Activated T-cell treated with anti-CD3 and anti-CD28 coated beads for 1 hour (primary cell): Measurements from ENCODE around the gene DDAH1.
"Not testable (repeated sequence)": the region's sequence is repeated elsewhere in the genome, so short reads cannot be mapped to it uniquely, and the experiment has no call there.

ENCODE experiments used
- DNase-seq: peaks from one replicate; pipeline ENCODE4 v3.0.0-alpha.2; 2020; ENCODE audit warnings: low read depth

The DDAH1 gene

GRCh38 chr1:85359874-85360721 is 104.9 kb downstream of the DDAH1 start:
- DNase-seq, result no peak

GRCh38 chr1:85358702-85359438 is 106.1 kb downstream of the DDAH1 start:
- DNase-seq, result no peak

DNA sequence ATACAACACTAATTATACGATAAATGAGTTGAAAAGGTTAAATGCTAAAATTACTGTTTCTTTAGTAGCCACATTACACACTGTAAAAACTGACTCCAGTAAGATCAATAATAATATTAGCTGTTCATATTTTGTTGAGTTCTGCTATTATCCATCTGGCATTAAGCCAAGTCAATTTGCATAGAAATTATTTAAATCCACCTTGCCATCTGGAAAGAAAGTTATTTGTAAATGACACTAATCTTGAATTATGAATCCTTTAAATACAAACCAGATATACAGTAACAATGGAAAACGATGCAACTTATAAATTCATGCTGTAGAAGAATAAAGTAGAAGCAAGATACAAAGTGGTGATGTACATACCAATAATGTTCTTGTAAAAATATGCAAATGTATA is 107.1 kb downstream of the DDAH1 start:
- DNase-seq, result no peak

DNA sequence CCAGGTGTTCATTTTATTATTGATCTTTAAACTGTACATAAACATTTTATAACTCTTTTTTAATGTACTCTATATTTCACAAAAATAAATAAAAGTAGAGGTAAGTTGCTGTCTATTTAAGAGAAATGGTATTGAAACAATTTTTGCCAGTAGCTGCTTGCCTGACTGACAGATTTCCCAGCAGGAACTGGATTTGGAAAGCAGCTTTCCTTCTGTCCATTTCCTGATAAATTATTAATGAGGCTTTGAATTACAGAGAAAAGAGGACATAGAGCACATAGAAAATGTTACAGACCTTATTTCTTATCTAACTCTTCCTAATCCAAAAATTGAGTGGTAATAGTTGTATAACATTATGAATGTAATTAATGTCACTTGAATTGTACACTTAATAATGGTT is 108.8 kb downstream of the DDAH1 start:
- DNase-seq, result no peak

DNA sequence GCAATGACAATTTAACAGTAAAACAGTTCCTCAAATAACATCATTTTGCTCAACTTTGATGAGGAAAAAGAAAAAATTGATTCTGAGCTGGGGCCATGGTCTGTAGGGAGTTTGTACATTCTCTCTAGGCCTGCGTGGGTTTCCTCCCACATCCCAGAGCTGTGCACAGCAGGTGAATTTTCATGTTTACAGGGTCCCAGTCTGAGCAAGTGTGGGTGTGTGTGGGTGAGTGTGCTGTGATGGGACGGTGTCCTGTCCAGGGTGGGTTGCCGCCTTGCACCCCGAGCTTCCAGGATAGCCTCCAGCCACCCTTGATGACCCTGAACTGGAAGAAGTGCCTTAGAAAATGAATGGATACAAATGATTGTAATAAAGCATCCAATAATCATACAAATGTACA is 112.9 kb downstream of the DDAH1 start:
- DNase-seq, result no peak

DNA sequence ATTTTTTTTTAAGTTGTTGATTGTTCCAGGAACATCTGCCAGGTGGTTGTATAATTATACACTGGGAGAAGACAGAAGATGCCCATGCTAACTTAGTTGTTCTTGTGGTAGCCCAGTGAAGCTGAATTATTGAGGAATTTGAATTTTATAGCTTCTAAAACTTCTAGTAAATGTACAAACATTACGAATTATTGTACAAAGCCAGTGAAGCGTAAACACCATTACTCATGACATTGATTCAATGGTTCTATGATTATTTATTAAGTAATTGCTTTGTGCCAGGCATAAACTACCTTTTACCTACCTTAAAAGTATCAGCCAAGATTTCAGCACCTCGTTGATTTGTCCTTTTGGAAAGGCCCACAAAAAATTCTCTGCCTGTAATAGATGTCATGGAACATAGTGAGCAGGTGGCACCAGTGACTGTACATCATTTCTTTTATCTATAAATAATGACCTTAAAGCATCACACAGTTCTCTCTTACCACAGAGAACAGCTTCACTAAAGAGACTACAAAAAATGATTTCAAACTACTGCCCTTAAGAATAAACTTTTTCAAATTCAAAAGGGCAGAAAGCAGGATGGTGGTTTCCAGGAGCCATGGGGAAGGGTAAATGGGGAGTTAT is 113.6 kb downstream of the DDAH1 start:
- DNase-seq, result no peak

DNA sequence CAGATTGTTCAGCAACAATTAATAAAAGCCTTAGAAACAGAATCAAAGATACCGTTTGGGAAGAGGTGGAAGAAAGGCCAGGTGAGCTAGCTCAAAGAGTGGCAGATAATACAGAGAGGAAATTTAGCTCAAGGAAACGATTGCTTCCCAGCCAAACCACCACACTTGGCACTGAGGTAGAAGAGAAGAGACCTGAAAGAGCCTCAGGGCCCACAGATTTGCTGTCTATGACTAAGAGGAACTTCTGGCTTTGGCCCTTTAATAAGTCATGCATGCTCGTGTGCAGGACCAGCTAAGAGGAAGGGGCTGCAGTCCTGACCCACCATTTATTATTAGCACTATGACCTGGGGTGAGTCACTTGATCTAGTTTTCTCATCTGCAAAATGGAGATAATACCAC is 115.7 kb downstream of the DDAH1 start:
- no peak for DNase-seq

GRCh38 chr1:85347908-85348307 is 117.1 kb downstream of the DDAH1 start:
- DNase-seq, result no peak

DNA sequence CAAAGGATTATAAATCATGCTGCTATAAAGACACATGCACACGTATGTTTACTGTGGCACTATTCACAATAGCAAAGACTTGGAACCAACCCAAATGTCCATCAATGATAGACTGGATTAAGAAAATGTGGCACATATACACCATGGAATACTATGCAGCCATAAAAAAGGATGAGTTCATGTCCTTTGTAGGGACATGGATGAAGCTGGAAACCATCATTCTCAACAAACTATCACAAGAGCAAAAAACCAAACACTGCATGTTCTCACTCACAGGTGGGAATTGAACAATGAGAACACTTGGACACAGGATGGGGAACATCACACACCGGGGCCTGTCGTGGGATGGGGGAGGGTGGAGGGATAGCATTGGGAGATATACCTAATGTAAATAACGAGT is 117.7 kb downstream of the DDAH1 start:
- not testable (repeated sequence) for DNase-seq

- DNase-seq, result no peak
Observed at GRCh38 chr1:85344256-85344694, 120.7 kb downstream of the DDAH1 start.

- no peak for DNase-seq
Observed at GRCh38 chr1:85343612-85344255, 121.2 kb downstream of the DDAH1 start.

GRCh38 chr1:85343213-85343611 is 121.7 kb downstream of the DDAH1 start:
- DNase-seq, result no peak

- no peak for DNase-seq
Observed at GRCh38 chr1:85342207-85342606, 122.8 kb downstream of the DDAH1 start.

- no peak for DNase-seq
Observed at GRCh38 chr1:85340427-85340826, 124.5 kb downstream of the DDAH1 start.

GRCh38 chr1:85339656-85340399 is 125.1 kb downstream of the DDAH1 start:
- DNase-seq, result no peak

- DNase-seq, result no peak
Observed at GRCh38 chr1:85339089-85339488, 125.9 kb downstream of the DDAH1 start.

DNA sequence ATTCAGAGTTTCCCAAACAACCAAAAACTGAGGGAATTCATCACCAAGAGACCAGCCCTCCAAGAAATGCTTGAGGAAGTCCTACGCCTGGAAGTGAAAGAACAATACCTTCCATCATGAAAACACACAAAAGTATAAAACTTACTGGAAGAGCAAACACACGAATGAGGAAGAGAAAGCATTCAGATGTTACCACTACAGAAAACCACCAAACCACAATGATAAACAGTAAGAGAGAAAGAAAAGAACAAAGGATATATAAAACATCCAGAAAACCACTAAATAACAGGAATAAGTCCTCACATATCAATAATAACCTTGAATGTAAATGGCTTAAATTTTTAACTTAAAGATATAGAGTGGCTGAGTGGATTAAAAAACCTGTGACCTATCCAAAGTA is 130.0 kb downstream of the DDAH1 start:
- no peak for DNase-seq

DNA sequence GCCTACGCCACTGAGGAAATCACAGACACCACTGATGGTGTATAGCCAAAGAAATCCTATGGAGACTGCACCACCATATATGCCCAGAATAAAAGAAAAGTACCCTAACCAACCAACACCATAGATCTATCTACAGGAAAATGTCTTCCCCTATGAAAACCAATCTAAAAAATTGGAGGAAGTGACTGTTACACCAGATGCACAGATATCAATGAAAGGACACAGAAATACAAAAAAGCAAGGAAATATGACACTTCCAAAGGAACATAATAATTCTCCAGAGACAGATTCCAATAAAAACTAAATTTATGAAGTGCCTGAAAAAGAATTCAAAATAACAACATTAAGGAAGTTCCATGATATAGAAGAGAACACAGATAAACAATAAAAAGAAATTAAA is 131.8 kb downstream of the DDAH1 start:
- no peak for DNase-seq

DNA sequence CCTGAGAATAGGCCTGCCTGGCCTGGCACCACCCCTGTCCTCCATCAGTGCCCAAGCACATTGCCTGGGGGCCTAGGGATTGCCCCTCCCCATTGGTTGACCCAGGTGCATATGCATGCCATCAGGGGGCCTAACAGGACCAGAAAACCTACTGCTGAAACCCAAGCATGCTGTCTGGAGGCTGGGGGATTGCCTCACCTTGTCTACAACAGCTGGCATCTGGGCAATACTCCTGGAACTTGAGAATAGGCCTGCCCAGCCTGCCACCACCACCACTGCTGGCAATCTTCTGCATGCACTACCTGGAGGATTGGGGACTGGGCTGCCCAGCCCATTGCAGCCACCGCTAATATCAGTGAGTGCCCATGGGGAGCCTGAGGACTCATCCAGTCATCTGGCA is 132.4 kb downstream of the DDAH1 start:
- no peak for DNase-seq

DNA sequence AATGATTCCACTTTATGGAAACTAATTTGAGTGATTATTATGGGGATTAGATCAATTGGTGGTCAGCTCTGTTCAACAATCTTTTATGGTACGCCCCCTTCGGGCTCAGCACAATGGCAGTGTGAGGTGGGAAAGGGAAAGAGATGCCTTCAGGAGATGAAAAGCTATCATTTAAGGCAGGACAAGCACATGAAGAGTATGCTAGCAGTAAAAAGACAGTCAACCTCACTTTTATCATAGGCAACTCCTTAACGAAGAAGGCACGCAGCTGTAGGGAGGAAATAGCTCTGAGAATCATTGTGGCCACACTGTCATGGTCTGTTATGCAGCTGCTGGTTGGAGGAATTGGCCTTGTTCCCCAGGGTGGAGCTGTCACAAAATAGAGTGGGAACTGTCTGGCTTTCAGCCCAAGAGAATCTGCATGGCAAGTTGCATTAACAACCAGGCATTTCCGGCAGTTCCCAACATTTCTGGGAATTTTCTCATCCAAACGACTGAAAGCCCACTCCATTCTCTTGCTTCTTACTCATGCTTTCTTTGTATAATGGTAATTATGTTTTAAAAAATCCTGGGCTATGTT is 134.2 kb downstream of the DDAH1 start:
- no peak for DNase-seq

DNA sequence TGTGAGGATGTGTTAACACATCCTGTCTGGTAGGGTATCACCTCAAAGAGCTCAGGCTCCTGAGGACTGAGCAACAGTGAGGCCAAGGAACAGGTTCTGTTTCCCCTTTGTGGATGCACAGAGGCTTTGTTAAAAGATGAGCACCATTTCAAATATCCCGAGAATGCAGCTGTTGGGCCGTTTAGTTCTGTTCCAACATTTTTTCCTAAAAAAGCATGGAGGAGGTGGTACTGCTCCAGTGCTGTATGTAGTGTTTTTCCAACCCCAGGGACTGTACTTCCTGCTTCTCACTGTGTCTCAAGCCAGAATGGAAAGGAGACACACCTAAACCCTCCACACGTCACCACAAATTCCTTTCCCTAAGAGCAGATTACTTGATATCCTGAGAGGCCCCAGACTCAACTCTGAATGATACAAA is 134.7 kb downstream of the DDAH1 start:
- DNase-seq, result no peak
